OCI-LY3 (cell line): ENCODE measurements around the gene HKDC1.

Experiments used
- EZH2phosphoT487 ChIP-seq: fragments of 200-600 bp; shearing (Covaris generic); IDR thresholded peaks from 2 replicates; pipeline ENCODE4 v1.6.1; 2018; ENCODE audit warnings: antibody characterized with exemption, mixed run types, low read depth
- TF ChIP-seq, protein P1 (sequence below): fragments of 200-600, 300-600 bp; sonication (generic); IDR thresholded peaks from 2 replicates; pipeline ENCODE4 v1.5.1; 2014; ENCODE audit warnings: antibody characterized with exemption, low read length, low read depth

DNA sequence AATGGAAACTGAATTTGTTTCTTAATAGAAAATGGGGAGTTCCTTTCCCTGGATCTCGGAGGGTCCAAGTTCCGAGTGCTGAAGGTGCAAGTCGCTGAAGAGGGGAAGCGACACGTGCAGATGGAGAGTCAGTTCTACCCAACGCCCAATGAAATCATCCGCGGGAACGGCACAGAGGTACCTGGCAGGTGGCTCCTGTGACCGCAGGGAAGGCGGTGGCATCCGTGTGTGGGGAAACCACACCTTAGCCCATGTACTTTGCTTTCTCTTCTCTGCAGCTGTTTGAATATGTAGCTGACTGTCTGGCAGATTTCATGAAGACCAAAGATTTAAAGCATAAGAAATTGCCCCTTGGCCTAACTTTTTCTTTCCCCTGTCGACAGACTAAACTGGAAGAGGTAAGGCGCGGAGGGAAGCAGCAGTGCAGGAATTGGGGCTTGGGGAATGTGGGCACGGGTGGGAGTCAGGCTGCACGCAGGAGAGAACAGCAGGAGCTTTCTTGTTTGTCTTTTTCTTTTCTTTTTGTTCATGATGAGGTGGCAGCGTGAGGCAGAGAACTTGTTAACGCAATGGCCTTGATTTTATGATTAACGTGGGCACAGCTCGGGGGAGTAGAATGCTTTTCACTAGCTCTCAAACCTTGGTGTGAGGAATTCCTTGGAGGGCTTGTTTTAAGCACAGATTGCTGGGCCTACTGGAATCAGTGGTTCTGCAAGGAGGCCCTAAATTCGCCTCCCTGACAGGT is 12.8 kb downstream of the HKDC1 start:
- TF ChIP-seq, protein P1, sequence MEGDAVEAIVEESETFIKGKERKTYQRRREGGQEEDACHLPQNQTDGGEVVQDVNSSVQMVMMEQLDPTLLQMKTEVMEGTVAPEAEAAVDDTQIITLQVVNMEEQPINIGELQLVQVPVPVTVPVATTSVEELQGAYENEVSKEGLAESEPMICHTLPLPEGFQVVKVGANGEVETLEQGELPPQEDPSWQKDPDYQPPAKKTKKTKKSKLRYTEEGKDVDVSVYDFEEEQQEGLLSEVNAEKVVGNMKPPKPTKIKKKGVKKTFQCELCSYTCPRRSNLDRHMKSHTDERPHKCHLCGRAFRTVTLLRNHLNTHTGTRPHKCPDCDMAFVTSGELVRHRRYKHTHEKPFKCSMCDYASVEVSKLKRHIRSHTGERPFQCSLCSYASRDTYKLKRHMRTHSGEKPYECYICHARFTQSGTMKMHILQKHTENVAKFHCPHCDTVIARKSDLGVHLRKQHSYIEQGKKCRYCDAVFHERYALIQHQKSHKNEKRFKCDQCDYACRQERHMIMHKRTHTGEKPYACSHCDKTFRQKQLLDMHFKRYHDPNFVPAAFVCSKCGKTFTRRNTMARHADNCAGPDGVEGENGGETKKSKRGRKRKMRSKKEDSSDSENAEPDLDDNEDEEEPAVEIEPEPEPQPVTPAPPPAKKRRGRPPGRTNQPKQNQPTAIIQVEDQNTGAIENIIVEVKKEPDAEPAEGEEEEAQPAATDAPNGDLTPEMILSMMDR: no peak
- TF ChIP-seq EZH2phosphoT487: no peak
